ENCODE data around the gene DNASE1L1.

- TF ChIP-seq, protein P1, sequence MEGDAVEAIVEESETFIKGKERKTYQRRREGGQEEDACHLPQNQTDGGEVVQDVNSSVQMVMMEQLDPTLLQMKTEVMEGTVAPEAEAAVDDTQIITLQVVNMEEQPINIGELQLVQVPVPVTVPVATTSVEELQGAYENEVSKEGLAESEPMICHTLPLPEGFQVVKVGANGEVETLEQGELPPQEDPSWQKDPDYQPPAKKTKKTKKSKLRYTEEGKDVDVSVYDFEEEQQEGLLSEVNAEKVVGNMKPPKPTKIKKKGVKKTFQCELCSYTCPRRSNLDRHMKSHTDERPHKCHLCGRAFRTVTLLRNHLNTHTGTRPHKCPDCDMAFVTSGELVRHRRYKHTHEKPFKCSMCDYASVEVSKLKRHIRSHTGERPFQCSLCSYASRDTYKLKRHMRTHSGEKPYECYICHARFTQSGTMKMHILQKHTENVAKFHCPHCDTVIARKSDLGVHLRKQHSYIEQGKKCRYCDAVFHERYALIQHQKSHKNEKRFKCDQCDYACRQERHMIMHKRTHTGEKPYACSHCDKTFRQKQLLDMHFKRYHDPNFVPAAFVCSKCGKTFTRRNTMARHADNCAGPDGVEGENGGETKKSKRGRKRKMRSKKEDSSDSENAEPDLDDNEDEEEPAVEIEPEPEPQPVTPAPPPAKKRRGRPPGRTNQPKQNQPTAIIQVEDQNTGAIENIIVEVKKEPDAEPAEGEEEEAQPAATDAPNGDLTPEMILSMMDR (IDR thresholded peaks at IDR 0.05): no peak
- no peak for TF ChIP-seq POLR2AphosphoS5 (IDR thresholded peaks at IDR 0.05)
- no peak for TF ChIP-seq POLR2A (IDR thresholded peaks at IDR 0.05)
Observed at GRCh38 chrX:154403192-154403591, 5.9 kb downstream of the DNASE1L1 start.

All from prostate gland (tissue), 2 donors.